A673 (cell line): ENCODE results near the gene PLCB2.

Experiments used
- EZH2 ChIP-seq: fragments of 200-600 bp; sonication (generic); IDR thresholded peaks from 2 replicates; pipeline ENCODE4 v1.6.1; 2017; ENCODE audit warnings: borderline replicate concordance, low read depth, mild to moderate bottlenecking, mixed read lengths, antibody characterized with exemption, low read length; ENCODE audit not compliant: poor library complexity, severe bottlenecking
- TF ChIP-seq, protein P1 (sequence below): fragments of 300-800, 200-600 bp; sonication (generic); conservative IDR thresholded peaks from 2 replicates; pipeline ENCODE4 v1.5.1; 2017; ENCODE audit warnings: low read depth, mild to moderate bottlenecking, antibody characterized with exemption, low read length, moderate library complexity, mixed read lengths

DNA sequence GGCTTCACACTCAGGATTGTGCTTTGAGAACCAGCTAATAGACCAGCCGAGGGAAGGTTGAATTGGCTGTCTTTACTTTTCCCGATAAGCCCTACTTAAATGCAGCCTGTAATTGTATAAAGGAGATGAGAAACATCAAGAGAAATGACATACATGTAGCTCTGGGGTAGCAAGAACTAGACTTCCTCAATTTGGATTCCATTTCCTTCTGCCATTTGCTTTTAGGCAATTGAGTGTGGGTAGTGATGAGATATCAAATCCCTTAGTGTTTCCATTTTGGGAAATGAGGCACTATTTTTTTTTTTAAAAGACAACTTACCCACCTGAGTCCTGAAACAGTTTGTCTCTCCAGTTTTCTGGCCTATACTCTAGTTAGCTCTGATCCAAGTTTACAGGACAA is 18.0 kb upstream of the PLCB2 start:
- TF ChIP-seq, protein P1, sequence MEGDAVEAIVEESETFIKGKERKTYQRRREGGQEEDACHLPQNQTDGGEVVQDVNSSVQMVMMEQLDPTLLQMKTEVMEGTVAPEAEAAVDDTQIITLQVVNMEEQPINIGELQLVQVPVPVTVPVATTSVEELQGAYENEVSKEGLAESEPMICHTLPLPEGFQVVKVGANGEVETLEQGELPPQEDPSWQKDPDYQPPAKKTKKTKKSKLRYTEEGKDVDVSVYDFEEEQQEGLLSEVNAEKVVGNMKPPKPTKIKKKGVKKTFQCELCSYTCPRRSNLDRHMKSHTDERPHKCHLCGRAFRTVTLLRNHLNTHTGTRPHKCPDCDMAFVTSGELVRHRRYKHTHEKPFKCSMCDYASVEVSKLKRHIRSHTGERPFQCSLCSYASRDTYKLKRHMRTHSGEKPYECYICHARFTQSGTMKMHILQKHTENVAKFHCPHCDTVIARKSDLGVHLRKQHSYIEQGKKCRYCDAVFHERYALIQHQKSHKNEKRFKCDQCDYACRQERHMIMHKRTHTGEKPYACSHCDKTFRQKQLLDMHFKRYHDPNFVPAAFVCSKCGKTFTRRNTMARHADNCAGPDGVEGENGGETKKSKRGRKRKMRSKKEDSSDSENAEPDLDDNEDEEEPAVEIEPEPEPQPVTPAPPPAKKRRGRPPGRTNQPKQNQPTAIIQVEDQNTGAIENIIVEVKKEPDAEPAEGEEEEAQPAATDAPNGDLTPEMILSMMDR = no peak
- TF ChIP-seq EZH2 = no peak
